Left kidney (tissue), 2 donors: ENCODE results near the gene OPN3. TPM values are rescaled to one million over a fixed set of nuclear protein-coding genes. Genes with fewer than 3 reads are reported as not detected.

Source experiments
- DNase-seq: peaks from one replicate; pipeline ENCODE4 v3.0.0-alpha.2; 2013
- polyA plus RNA-seq: library from polyadenylated mRNA; unstranded; fragments of 120-200 nt; gene quantifications from one replicate; pipeline ENCODE4 v1.2.1, GENCODE V29; 2013; ENCODE audit not compliant: insufficient read length

OPN3 gene
- polyA plus RNA-seq, 1 donor = 44.3 TPM

- no peak for DNase-seq
Observed at GRCh38 chr1:241624935-241625334, 15.2 kb downstream of the OPN3 start.

GRCh38 chr1:241622669-241623068 lies 17.5 kb downstream of the OPN3 start:
- no peak for DNase-seq

GRCh38 chr1:241617426-241617825 lies 22.7 kb downstream of the OPN3 start:
- DNase-seq = no peak

GRCh38 chr1:241615043-241615974 lies 24.9 kb downstream of the OPN3 start:
- no peak for DNase-seq

- no peak for DNase-seq
Observed at GRCh38 chr1:241614572-241614971, 25.6 kb downstream of the OPN3 start.

GRCh38 chr1:241614144-241614543 lies 26.0 kb downstream of the OPN3 start:
- DNase-seq = no peak

GRCh38 chr1:241612533-241613477 lies 27.4 kb downstream of the OPN3 start:
- DNase-seq = no peak

- DNase-seq = no peak
Observed at GRCh38 chr1:241611736-241612135, 28.4 kb downstream of the OPN3 start.

- DNase-seq = peak; percentile 65
Observed at GRCh38 chr1:241611063-241611462, 29.1 kb downstream of the OPN3 start.

- DNase-seq = no peak
Observed at GRCh38 chr1:241610056-241610815, 29.9 kb downstream of the OPN3 start.

GRCh38 chr1:241608379-241609033 lies 31.7 kb downstream of the OPN3 start:
- DNase-seq = no peak

- no peak for DNase-seq
Observed at GRCh38 chr1:241607497-241607896, 32.7 kb downstream of the OPN3 start.

- DNase-seq = no peak
Observed at GRCh38 chr1:241606544-241606943, 33.6 kb downstream of the OPN3 start.

GRCh38 chr1:241605146-241605805 lies 34.9 kb downstream of the OPN3 start:
- DNase-seq = no peak

GRCh38 chr1:241603731-241604245 lies 36.4 kb downstream of the OPN3 start:
- DNase-seq = no peak

GRCh38 chr1:241600496-241600901 lies 39.7 kb downstream of the OPN3 start:
- no peak for DNase-seq

GRCh38 chr1:241598249-241598648 lies 41.9 kb downstream of the OPN3 start:
- no peak for DNase-seq

- DNase-seq = no peak
Observed at GRCh38 chr1:241596633-241597032, 43.5 kb downstream of the OPN3 start.

- no peak for DNase-seq
Observed at GRCh38 chr1:241593186-241593585, 47.0 kb downstream of the OPN3 start.

GRCh38 chr1:241592273-241592958 lies 47.8 kb downstream of the OPN3 start:
- DNase-seq = no peak
